NCI-H1694 treated with DMSO at 0.1 percent for 48 hours (cell line): ENCODE measurements around the gene STXBP4.

ENCODE experiments used
- DNase-seq: peaks from one replicate; lab custom pipeline; 2025; lab: John Stamatoyannopoulos, UW

The STXBP4 gene

GRCh38 chr17:55122114-55122513 lies 153.5 kb downstream of the STXBP4 start:
- no peak for DNase-seq

- DNase-seq, result no peak
Observed at GRCh38 chr17:55124730-55125360, 156.3 kb downstream of the STXBP4 start.

GRCh38 chr17:55133583-55133982 lies 165.0 kb downstream of the STXBP4 start:
- no peak for DNase-seq

GRCh38 chr17:55134486-55135157 lies 166.1 kb downstream of the STXBP4 start:
- DNase-seq, result no peak

GRCh38 chr17:55140809-55141208 lies 172.2 kb downstream of the STXBP4 start:
- DNase-seq, result no peak

GRCh38 chr17:55144518-55144917 lies 176.0 kb downstream of the STXBP4 start:
- DNase-seq, result no peak

- DNase-seq, result no peak
Observed at GRCh38 chr17:55149485-55149884, 180.9 kb downstream of the STXBP4 start.

- no peak for DNase-seq
Observed at GRCh38 chr17:55152236-55152635, 183.7 kb downstream of the STXBP4 start.

GRCh38 chr17:55154101-55154500 lies 185.5 kb downstream of the STXBP4 start:
- no peak for DNase-seq

- peak; percentile 57 for DNase-seq
Observed at GRCh38 chr17:55155856-55156560, 187.4 kb downstream of the STXBP4 start.

GRCh38 chr17:55157165-55157564 lies 188.6 kb downstream of the STXBP4 start:
- DNase-seq, result peak; percentile 61

GRCh38 chr17:55158439-55158838 lies 189.9 kb downstream of the STXBP4 start:
- DNase-seq, result no peak

- no peak for DNase-seq
Observed at GRCh38 chr17:55159251-55159650, 190.7 kb downstream of the STXBP4 start.

GRCh38 chr17:55160501-55160900 lies 191.9 kb downstream of the STXBP4 start:
- DNase-seq, result no peak

- no peak for DNase-seq
Observed at GRCh38 chr17:55161935-55162555, 193.5 kb downstream of the STXBP4 start.

GRCh38 chr17:55162556-55162946 lies 194.0 kb downstream of the STXBP4 start:
- DNase-seq, result no peak

GRCh38 chr17:55163408-55163807 lies 194.8 kb downstream of the STXBP4 start:
- DNase-seq, result no peak

GRCh38 chr17:55166506-55166905 lies 197.9 kb downstream of the STXBP4 start:
- no peak for DNase-seq

GRCh38 chr17:55167024-55167725 lies 198.6 kb downstream of the STXBP4 start:
- DNase-seq, result no peak

- no peak for DNase-seq
Observed at GRCh38 chr17:55168958-55169687, 200.6 kb downstream of the STXBP4 start.

GRCh38 chr17:55171634-55172328 lies 203.2 kb downstream of the STXBP4 start:
- DNase-seq, result no peak
